Fibroblast of lung (primary cell): ENCODE data around the gene RND3.

Experiments
- EZH2 ChIP-seq: IDR thresholded peaks from 2 replicates; pipeline ENCODE4 v1.5.1; 2012; ENCODE audit warnings: low read length, control low read depth, mild to moderate bottlenecking; ENCODE audit errors: missing control alignments
- TF ChIP-seq, protein P1 (sequence below), 2 donors: IDR thresholded peaks in 1 of 2; conservative IDR thresholded peaks in 1 of 2; 1 replicate in 1 of 2; 2 replicates in 1 of 2; pipeline ENCODE4 v1.5.1; 2011 to 2012; ENCODE audit warnings: low read length in 2 of 2, control low read depth in 1 of 2, inconsistent platforms in 1 of 2, low read depth in 1 of 2, mild to moderate bottlenecking in 1 of 2

DNA sequence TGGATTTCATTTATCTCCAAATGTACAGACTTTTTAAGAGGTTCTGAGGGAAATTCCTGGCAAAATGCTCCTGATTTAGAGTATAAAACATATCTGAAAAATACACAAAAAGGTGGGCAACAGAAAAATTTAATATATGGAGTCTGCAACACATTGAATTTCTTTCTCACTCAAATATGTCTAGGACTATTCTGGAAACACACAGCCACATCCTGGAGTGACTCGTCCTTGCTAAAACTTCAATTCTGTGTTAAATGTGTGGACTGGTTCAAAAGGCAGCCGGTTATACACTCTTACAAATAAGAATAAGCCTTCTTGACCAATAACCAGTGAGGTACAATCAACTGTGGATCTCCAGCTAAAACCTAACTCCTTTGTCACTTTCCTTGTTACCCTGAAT is 44.1 kb upstream of the RND3 start:
- TF ChIP-seq, protein P1, sequence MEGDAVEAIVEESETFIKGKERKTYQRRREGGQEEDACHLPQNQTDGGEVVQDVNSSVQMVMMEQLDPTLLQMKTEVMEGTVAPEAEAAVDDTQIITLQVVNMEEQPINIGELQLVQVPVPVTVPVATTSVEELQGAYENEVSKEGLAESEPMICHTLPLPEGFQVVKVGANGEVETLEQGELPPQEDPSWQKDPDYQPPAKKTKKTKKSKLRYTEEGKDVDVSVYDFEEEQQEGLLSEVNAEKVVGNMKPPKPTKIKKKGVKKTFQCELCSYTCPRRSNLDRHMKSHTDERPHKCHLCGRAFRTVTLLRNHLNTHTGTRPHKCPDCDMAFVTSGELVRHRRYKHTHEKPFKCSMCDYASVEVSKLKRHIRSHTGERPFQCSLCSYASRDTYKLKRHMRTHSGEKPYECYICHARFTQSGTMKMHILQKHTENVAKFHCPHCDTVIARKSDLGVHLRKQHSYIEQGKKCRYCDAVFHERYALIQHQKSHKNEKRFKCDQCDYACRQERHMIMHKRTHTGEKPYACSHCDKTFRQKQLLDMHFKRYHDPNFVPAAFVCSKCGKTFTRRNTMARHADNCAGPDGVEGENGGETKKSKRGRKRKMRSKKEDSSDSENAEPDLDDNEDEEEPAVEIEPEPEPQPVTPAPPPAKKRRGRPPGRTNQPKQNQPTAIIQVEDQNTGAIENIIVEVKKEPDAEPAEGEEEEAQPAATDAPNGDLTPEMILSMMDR (conservative IDR thresholded peaks at IDR 0.05 in 1 of 2, IDR thresholded peaks at IDR 0.05 in 1 of 2; ENCODE audit: low read depth in 1 of 2, low read length in 2 of 2) = no peak
- no peak for TF ChIP-seq EZH2
